ENCODE data around the gene ARHGAP27.

Gene ARHGAP27

DNA sequence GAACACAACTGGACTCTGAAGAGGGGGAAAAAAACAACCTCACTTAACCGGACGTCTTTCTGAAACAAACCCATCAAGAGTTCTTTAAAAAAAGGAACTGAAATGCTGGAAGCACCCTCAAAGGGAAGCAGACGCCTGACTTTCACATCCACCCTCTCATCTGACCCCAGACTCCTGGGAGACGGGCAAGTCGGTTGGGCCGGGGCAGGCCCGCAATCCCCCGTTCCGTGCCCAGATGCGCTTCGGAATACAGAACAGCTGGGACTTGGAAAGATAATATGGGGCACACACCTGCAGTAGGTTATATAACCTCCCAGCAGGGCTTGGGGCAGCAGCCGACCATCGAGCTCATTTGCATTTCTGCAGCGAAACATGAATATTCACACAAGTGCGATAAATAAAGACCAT lies 3.7 kb downstream of the ARHGAP27 start:
- Histone ChIP-seq H3K4me1 (ENCODE audit: control insufficient read depth, insufficient read depth, low read length) (peaks cover 21% of the 10 kb centered on the region), H3K27me3 (ENCODE audit: control insufficient read depth, insufficient read depth, low read length) (peaks cover 68% of the 10 kb centered on the region), H3K9me3 (ENCODE audit: control insufficient read depth, insufficient read depth, low read depth, low read length) (no peaks in the 10 kb centered on the region), H3K36me3 (ENCODE audit: control insufficient read depth, insufficient read depth, low read length) (no peaks in the 10 kb centered on the region), H3K9ac (ENCODE audit: low read length) (no peak overlapping the region), H3K27ac (ENCODE audit: low read depth, low read length) (no peak overlapping the region), H3K4me3 (ENCODE audit: low read depth, low read length) (peak overlapping the region; percentile 86)

DNA sequence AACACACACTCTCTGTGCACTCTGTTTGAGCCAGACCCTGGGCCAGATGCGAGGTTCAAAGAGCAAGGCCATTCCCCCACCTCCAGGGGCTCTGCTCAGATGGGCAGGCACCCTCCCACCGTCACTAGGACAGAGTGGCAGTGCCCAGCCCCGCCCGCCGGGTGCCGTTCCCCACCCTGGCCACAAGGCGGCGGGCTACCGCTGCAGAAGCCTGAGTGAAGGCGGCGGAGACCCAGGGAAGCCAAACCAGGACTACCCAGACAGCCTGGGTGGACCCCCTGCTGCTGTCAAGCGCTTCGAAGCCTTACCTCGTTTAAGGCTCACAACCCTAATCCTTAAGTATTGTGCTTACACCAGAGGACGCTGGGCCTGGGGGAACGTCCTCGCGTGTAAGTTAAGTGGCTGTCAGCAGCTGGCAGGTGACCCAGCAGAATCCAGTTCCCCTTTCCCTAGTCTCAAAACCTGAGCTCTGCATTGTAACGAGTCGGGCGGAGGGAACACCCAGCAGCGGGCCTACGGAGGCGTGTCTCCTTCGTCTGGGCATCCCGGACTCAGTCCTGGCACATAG lies 4.5 kb downstream of the ARHGAP27 start:
- Histone ChIP-seq H3K36me3 (ENCODE audit: control insufficient read depth, insufficient read depth, low read length) (no peaks in the 10 kb centered on the region), H3K9me3 (ENCODE audit: control insufficient read depth, insufficient read depth, low read depth, low read length) (no peaks in the 10 kb centered on the region), H3K4me1 (ENCODE audit: control insufficient read depth, insufficient read depth, low read length) (peaks cover 16% of the 10 kb centered on the region), H3K4me3 (ENCODE audit: low read depth, low read length) (peak overlapping the region; percentile 48), H3K27me3 (ENCODE audit: control insufficient read depth, insufficient read depth, low read length) (peaks cover 61% of the 10 kb centered on the region), H3K9ac (ENCODE audit: low read length) (no peak overlapping the region), H3K27ac (ENCODE audit: low read depth, low read length) (no peak overlapping the region)

DNA sequence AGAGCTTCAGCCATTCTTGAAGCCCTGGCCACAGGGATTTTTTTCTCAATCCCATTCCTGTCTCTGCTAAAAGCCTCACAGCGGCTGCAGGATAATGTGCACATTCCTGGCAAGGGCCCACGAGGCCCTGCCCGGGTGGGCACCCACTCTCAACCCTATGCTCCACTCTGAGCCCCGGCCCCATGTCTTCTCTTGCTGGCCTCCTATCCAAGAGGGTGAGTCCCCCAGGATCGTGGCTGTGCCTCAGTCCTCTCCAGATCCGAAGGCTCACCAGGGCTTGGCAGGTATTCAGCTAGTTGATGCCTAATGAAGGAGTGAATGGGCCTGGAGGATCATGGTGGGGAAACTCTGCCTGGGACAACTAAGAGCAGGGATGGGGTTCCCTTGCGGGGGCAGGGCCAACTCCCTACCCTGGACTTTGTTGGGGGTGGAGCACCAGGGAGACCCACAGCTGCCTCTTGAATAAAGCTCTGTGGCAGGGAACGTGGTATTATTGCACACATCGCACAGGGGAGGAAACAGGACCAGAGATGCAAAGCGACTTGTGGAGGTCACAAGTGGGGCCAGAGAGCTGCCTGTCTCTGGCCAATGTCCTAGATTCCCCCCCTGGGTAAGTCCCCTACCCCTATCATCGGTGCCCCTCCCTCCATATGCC lies 5.4 kb downstream of the ARHGAP27 start:
- no peaks in the 10 kb centered on the region for H3K36me3 ChIP-seq (ENCODE audit: control insufficient read depth, insufficient read depth, low read length)
- H3K9ac ChIP-seq (ENCODE audit: low read length): no peak overlapping the region
- H3K4me3 ChIP-seq (ENCODE audit: low read depth, low read length): no peak overlapping the region
- H3K4me1 ChIP-seq (ENCODE audit: control insufficient read depth, insufficient read depth, low read length): peaks cover 14% of the 10 kb centered on the region
- no peaks in the 10 kb centered on the region for H3K9me3 ChIP-seq (ENCODE audit: control insufficient read depth, insufficient read depth, low read depth, low read length)
- no peak overlapping the region for H3K27ac ChIP-seq (ENCODE audit: low read depth, low read length)
- H3K27me3 ChIP-seq (ENCODE audit: control insufficient read depth, insufficient read depth, low read length): peaks cover 54% of the 10 kb centered on the region

DNA sequence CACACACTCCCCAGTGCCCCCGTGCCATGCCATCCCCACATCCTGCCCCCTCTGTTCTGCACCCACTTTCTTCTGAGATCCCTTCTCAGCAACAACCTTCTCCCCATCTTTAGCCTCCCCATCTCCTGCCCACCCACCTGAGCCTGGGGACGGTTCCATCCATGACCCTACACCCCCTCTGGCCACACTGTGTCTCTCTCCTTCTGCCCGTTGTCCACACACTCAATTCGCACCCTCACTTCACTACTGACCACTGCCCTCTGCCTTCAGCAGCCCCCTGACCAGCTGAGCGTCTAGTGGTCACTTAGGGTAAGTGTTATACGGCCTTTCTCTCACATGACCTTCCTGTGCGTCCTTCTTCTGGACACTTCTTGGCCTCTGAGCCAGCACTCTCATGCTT lies 6.1 kb downstream of the ARHGAP27 start:
- H3K36me3 ChIP-seq (ENCODE audit: control insufficient read depth, insufficient read depth, low read length): no peaks in the 10 kb centered on the region
- no peak overlapping the region for H3K9ac ChIP-seq (ENCODE audit: low read length)
- peaks cover 47% of the 10 kb centered on the region for H3K27me3 ChIP-seq (ENCODE audit: control insufficient read depth, insufficient read depth, low read length)
- no peak overlapping the region for H3K4me3 ChIP-seq (ENCODE audit: low read depth, low read length)
- peaks cover 14% of the 10 kb centered on the region for H3K4me1 ChIP-seq (ENCODE audit: control insufficient read depth, insufficient read depth, low read length)
- H3K27ac ChIP-seq (ENCODE audit: low read depth, low read length): no peak overlapping the region
- no peaks in the 10 kb centered on the region for H3K9me3 ChIP-seq (ENCODE audit: control insufficient read depth, insufficient read depth, low read depth, low read length)

DNA sequence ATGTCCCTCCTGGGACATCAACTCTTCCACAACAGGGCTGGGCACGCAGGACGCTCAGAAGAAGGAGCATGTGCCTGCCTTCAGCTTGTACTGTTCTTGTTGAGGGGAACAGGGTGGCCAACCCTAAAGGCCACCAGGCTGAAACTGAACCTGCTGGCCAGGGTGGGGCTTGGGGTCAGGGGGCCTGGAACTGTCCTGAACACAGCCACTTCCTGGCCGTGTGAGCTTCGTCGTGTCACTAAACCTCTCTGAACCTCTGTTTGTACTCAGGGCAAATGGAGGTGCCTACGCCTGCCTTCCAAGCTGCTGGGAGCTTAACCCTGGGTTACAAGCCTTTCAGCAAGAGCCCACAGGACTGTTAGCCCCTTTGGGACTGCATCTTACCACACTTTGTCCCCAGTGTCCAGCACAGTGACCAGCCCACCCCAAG lies 6.7 kb downstream of the ARHGAP27 start:
- Histone ChIP-seq H3K9ac (ENCODE audit: low read length) (no peak overlapping the region), H3K27ac (ENCODE audit: low read depth, low read length) (no peak overlapping the region), H3K4me1 (ENCODE audit: control insufficient read depth, insufficient read depth, low read length) (peaks cover 14% of the 10 kb centered on the region), H3K4me3 (ENCODE audit: low read depth, low read length) (no peak overlapping the region), H3K9me3 (ENCODE audit: control insufficient read depth, insufficient read depth, low read depth, low read length) (no peaks in the 10 kb centered on the region), H3K27me3 (ENCODE audit: control insufficient read depth, insufficient read depth, low read length) (peaks cover 42% of the 10 kb centered on the region), H3K36me3 (ENCODE audit: control insufficient read depth, insufficient read depth, low read length) (no peaks in the 10 kb centered on the region)

DNA sequence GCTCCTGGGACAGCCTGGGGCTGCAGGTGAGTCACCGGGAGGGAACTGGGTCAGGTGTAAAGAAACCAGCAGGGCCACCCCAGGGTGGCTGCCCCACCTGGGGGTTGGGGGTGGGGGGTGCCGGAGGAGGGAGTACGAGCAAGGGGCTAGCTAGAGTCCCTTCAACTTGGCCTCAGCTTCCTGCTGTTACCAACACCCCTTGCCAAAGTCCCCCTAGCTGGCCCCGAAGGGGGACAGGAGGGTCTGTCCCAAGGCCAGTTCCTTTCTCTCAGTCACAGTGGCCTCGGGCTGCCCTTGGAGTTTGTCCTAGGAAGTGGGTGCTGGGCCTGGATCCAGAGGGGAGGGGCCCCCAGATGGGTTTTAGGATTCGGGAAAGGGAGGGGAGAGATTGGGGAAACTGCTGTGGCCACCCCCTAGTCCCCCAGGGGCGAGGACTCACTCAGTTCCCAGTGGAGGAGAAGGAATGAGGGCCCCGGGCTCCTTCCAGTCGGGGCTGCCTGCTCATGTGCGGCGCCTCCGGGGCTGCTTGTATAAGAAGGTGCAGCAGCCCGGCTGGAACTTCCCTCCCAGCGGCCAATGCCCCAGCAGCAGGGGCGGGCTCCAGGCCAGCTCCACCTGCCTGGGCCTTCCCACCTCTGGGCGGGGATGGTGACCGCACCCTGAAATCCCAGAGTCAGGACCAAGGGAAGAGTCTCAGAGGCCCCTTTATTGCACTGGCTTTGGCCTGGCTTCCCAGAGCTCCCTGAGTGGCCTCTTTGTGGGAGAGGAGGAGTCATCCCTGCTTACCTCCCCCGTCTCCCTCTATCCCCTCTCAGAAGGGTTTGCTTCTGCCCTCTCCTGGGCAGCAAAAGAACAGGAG lies 7.3 kb downstream of the ARHGAP27 start:
- peak overlapping the region; percentile 47 for H3K4me3 ChIP-seq (ENCODE audit: low read depth, low read length)
- peaks cover 11% of the 10 kb centered on the region for H3K4me1 ChIP-seq (ENCODE audit: control insufficient read depth, insufficient read depth, low read length)
- peaks cover 35% of the 10 kb centered on the region for H3K27me3 ChIP-seq (ENCODE audit: control insufficient read depth, insufficient read depth, low read length)
- H3K27ac ChIP-seq (ENCODE audit: low read depth, low read length): peak overlapping the region; percentile 16; the same call in 1 of the 2 replicates
- no peaks in the 10 kb centered on the region for H3K9me3 ChIP-seq (ENCODE audit: control insufficient read depth, insufficient read depth, low read depth, low read length)
- no peaks in the 10 kb centered on the region for H3K36me3 ChIP-seq (ENCODE audit: control insufficient read depth, insufficient read depth, low read length)
- no peak overlapping the region for H3K9ac ChIP-seq (ENCODE audit: low read length)

DNA sequence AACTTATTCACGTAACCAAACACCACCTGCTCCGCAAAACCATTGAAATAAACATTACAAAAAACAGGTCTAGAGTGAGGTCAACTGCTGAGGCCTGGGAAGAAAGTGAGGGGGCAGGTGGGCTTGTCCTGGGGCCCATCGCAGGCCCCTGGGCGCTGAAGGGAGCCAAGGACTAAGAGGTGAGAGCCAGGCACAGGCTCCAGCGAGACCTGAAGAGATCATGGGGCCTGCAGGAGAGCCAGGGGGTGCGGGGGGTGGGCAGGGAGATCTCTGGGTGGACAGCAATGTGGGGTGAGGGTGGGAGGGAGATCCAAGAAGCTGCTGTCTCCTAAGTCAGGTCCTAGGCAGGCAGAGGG lies 7.9 kb downstream of the ARHGAP27 start:
- H3K27ac ChIP-seq (ENCODE audit: low read depth, low read length): no peak overlapping the region

DNA sequence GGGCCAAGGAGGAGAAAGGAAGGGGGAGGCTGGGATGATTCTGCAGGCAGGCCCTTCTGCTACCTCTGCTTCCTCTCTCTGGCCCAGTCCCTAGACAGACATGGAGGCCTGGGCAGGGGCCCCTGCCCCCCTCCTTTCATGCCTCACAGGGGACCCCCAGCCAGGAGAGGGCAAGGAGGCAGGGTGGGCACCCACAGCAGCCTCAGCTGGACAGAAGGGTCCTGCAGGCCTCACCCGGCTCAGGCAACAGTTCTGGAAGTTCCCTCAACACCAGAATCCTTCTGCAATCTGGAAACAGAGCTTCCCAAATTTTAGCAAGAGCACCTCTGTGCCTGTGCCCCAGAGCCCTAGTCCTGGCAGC lies 8.7 kb downstream of the ARHGAP27 start:
- Histone ChIP-seq H3K9ac (ENCODE audit: low read length) (no peak overlapping the region), H3K9me3 (ENCODE audit: control insufficient read depth, insufficient read depth, low read depth, low read length) (no peaks in the 10 kb centered on the region), H3K27me3 (ENCODE audit: control insufficient read depth, insufficient read depth, low read length) (peaks cover 21% of the 10 kb centered on the region), H3K4me3 (ENCODE audit: low read depth, low read length) (no peak overlapping the region), H3K4me1 (ENCODE audit: control insufficient read depth, insufficient read depth, low read length) (peaks cover 6% of the 10 kb centered on the region), H3K27ac (ENCODE audit: low read depth, low read length) (no peak overlapping the region), H3K36me3 (ENCODE audit: control insufficient read depth, insufficient read depth, low read length) (no peaks in the 10 kb centered on the region)

More for the DNA sequence above, 7.9 kb downstream of the ARHGAP27 start:
- Histone ChIP-seq H3K9me3 (ENCODE audit: control insufficient read depth, insufficient read depth, low read depth, low read length) (no peaks in the 10 kb centered on the region), H3K9ac (ENCODE audit: low read length) (no peak overlapping the region), H3K4me1 (ENCODE audit: control insufficient read depth, insufficient read depth, low read length) (peaks cover 11% of the 10 kb centered on the region), H3K27me3 (ENCODE audit: control insufficient read depth, insufficient read depth, low read length) (peaks cover 29% of the 10 kb centered on the region), H3K4me3 (ENCODE audit: low read depth, low read length) (peak overlapping the region; percentile 47; the same call in 1 of the 2 replicates), H3K36me3 (ENCODE audit: control insufficient read depth, insufficient read depth, low read length) (no peaks in the 10 kb centered on the region)

DNA sequence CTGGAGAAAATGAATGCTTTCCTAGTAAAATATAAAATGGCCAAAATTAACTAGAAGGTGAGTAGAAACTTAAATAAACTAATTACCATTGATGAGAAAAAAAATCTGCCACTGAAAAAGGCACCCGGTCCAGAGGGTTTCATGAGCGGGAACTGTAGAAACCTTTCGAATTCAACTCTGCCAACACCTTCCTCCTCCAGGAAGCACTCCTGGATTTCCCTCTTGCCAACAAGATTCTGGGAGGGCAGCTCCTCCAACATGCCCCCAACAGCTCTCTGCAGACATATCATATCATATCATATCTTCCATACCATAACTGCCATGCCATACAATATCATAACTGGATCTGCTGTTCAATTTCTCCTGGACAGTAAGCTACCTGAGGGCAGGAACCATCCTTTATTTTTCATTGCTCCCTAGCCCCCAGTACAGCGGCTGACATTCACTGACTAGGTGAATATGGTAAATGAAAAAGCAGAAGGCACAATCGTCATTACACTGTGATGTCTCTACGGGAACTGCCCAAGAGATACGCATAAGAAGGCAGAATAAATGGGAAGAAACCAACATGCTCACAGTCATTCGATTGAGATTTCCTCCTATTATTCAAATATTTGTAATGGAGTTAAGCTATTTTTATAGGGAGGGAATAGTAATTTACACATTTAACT lies 9.2 kb downstream of the ARHGAP27 start:
- peaks cover 4% of the 10 kb centered on the region for H3K4me1 ChIP-seq (ENCODE audit: control insufficient read depth, insufficient read depth, low read length)
- H3K4me3 ChIP-seq (ENCODE audit: low read depth, low read length): no peak overlapping the region
- H3K27ac ChIP-seq (ENCODE audit: low read depth, low read length): no peak overlapping the region
- H3K9me3 ChIP-seq (ENCODE audit: control insufficient read depth, insufficient read depth, low read depth, low read length): no peaks in the 10 kb centered on the region
- H3K36me3 ChIP-seq (ENCODE audit: control insufficient read depth, insufficient read depth, low read length): no peaks in the 10 kb centered on the region
- H3K27me3 ChIP-seq (ENCODE audit: control insufficient read depth, insufficient read depth, low read length): peaks cover 16% of the 10 kb centered on the region
- H3K9ac ChIP-seq (ENCODE audit: low read length): no peak overlapping the region

DNA sequence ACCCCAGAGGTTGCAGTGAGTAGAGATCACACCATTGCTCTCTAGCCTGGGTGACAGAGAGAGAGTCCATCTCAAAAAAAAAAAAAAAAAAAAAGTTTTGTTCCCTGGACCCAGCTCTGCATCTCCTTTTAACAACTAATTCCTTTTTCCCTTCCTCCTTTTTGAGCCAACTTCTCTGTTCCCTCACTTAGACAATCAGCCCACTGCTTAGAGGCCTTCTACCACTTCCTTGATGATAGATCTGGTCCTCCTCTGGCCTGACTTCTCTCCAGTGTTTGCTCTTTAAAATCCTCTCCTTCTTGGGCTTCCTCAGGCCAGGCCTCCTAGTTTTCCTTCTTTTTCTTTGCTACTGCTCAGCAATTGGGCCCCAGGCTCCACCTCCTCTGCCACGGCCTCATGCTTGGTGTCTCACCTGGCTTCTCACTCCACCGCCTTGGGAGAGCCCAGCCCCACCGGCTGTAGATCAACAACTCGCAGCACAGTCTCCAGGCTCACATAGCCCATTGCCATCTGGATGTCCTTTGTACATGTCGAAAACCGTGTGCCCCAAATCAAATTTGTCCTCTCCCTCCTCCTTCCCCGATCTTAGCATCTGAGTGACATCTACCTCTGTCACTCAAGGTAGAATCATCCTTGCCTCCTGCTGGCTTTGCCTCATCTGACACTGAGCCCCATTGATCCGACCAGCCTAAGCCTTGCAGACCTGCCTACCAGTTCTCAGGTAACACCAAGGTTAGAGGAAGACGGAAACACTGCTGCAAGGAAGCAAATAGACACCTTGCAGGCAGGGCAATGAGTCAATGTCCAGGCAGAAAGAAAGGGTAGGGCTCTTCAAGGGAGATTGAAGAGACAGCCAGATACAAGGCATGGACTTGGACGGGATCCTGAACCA lies 17.4 kb downstream of the ARHGAP27 start:
- Histone ChIP-seq H3K27ac (ENCODE audit: low read depth, low read length) (no peak overlapping the region), H3K9ac (ENCODE audit: low read length) (no peak overlapping the region), H3K9me3 (ENCODE audit: control insufficient read depth, insufficient read depth, low read depth, low read length) (no peaks in the 10 kb centered on the region), H3K4me3 (ENCODE audit: low read depth, low read length) (no peak overlapping the region), H3K4me1 (ENCODE audit: control insufficient read depth, insufficient read depth, low read length) (peaks cover 9% of the 10 kb centered on the region), H3K36me3 (ENCODE audit: control insufficient read depth, insufficient read depth, low read length) (no peaks in the 10 kb centered on the region), H3K27me3 (ENCODE audit: control insufficient read depth, insufficient read depth, low read length) (no peaks in the 10 kb centered on the region)
